ENCODE results near the gene DGAT2.

DGAT2 gene

DNA sequence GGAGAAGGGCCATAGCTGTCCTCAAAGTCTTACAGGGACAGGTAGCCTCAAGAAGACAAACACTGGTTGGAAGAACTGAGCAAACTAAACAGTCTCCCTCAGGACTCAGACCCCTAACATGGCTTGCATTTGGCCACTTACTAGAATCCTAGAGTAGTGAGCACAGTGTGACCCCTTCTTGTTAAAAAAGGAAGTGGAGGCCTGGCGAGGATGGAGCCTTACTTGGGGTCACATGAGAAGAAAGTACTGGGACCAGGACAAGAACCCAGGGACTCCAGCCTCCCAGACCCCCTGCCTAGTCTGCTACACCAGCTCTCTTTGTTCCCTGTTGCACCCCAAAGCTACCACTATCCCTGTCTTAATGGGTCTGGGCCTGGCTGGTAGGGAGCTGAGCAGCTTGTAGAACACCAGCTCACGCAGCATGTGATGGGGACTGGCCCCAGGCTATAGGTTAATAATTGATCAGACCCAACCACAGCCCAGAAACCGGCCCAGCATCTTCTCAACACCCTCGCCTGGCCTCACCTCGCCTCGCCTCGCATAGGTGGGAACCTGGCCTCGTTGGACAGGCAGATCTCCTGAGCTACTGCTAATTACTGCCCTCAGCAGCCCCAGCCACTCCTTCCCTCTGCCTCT, 17.6 kb downstream of the DGAT2 start:
- TF ChIP-seq, protein P1, sequence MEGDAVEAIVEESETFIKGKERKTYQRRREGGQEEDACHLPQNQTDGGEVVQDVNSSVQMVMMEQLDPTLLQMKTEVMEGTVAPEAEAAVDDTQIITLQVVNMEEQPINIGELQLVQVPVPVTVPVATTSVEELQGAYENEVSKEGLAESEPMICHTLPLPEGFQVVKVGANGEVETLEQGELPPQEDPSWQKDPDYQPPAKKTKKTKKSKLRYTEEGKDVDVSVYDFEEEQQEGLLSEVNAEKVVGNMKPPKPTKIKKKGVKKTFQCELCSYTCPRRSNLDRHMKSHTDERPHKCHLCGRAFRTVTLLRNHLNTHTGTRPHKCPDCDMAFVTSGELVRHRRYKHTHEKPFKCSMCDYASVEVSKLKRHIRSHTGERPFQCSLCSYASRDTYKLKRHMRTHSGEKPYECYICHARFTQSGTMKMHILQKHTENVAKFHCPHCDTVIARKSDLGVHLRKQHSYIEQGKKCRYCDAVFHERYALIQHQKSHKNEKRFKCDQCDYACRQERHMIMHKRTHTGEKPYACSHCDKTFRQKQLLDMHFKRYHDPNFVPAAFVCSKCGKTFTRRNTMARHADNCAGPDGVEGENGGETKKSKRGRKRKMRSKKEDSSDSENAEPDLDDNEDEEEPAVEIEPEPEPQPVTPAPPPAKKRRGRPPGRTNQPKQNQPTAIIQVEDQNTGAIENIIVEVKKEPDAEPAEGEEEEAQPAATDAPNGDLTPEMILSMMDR (conservative IDR thresholded peaks at IDR 0.05; ENCODE audit: low read depth, low read length): no peak
- no peak for DNase-seq (ENCODE audit: low read depth)

DNA sequence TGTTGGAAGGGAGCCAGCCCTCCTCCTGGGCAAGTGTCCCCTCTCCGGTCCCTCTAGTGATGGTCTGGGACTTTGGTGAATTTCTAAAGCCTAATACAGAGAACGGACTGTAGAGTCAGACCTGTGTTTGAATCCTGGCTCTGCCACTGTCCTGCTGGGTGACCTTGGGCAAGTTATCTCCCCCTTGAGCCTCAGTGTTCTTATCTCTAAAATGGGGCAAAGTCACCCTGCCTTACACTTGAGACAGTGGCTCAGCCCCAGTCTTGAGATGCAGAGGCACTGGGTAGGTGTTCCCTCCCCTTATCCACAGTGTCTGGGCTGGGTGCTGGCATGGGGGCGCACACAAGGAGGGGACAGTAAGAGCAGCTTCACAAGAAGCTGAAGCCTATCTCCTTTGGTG, 20.9 kb downstream of the DGAT2 start:
- no peak overlapping the region for H3K4me3 ChIP-seq (ENCODE audit: low read depth, low read length)
- no peak for DNase-seq (ENCODE audit: low read depth)
- TF ChIP-seq, protein P1 (conservative IDR thresholded peaks at IDR 0.05; ENCODE audit: low read depth, low read length): no peak

More for the DNA sequence above, 17.6 kb downstream of the DGAT2 start:
- no peak overlapping the region for H3K4me3 ChIP-seq (ENCODE audit: low read depth, low read length)

DNA sequence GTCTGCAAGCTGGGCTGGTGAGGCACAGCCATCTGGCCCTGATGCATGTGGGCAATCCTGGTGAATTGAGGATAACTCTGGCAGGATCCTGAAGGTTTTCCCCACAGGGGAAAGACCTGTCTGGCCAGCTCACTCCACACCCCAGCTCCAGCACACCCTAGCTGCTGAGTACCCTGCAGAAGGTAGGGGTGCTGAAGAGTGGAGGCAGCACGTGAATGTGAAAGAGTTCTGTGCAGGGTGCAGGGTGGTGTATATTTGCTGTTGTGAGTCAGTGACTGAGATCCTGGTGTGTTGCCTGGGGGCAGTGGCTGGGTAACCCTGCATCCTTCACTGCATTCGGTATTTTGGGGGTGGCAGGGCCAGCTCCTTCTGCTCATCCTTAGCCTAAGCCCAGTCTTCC, 22.4 kb downstream of the DGAT2 start:
- TF ChIP-seq, protein P1 (conservative IDR thresholded peaks at IDR 0.05; ENCODE audit: low read depth, low read length): no peak
- DNase-seq (ENCODE audit: low read depth): no peak
- H3K4me3 ChIP-seq (ENCODE audit: low read depth, low read length): no peak overlapping the region

DNA sequence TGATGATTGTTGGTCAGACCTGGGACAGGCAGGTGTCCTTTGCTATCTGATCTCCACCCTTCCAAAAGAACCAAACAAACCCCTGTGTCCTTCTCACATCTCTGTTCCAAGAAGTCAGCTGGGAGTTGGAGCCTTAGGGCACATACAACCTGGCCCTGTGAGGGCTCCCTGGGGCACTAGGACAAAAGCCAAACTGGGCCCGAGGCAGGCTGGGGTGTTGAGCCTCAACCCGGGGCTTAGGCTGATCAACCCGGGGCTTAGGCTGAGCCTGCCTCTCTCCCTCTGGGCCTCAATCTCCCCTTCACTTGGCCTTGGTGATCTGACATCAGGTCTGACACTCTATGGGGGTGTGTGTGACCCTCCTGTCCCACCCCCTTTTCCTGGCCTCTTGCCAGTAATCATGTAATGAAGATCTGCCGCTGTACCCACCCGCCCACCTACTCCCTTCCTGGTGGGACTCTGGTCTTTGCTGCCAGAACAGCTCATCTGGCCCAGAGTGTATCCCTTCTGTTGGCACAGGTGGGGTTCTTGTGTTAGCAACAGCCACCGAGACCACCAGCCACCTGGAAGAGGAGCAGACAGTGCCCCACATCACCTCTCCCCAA, 23.7 kb downstream of the DGAT2 start:
- DNase-seq (ENCODE audit: low read depth): no peak
- TF ChIP-seq, protein P1 (conservative IDR thresholded peaks at IDR 0.05; ENCODE audit: low read depth, low read length): no peak
- H3K4me3 ChIP-seq (ENCODE audit: low read depth, low read length): no peak overlapping the region

DNA sequence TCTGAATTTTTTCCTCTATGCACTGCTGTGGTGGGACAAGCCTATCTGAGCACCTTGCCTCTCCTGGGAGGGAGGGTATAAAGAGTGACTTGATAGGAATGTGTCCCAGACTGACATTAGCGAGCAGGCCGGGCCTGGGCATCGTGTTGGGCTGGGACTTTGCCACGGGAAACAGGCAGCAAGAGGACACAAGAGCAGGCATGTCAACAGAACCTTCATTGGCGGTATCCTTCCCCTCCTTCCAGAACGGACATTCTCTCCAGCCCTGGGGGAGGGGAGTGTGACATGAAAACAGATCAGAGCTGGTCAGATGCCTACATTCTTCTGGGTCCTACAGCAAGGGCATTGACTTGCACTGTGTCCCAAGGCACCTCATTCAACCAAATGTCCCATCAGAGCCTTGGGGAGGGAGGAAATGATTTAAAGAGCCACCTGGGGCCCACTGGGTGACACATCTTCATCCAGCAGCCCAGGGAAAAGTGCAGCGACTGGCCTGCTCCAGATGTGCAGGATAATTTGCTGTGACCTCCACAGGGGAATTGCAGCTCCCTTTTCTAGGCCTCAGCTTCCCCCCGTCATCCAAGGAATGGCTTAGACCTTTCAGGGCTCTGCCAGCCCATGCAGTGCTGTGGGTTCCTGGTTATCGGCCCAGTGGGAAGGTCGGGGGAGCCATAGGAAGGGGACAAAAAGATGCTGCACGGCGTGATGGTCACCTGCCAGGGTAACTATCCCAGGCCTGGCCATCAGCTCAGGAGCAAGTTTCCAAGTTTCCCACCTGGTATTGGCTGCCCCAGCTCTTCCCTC, 24.6 kb downstream of the DGAT2 start:
- TF ChIP-seq, protein P1 (conservative IDR thresholded peaks at IDR 0.05; ENCODE audit: low read depth, low read length): no peak
- no peak for DNase-seq (ENCODE audit: low read depth)
- H3K4me3 ChIP-seq (ENCODE audit: low read depth, low read length): no peak overlapping the region

DNA sequence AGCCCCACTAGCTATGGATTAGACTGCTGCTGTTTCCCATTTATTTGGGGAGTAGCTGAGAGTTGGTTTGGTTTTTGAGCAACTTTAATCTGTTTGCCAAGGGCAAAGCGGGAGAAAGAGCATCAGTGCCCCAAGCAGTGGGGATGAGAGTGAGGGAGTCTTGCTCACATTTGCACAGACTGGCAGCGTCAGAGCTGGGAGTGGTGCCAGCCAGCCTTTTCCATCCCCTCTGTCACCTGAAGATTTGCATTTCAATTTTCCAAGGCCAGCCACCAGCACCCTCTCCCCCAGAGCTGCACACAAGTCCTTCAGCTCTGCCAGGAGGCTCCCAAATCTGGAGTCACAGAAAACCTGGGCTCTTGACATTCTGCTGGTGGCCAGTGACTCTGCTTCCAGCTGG, 25.4 kb downstream of the DGAT2 start:
- TF ChIP-seq, protein P1 (conservative IDR thresholded peaks at IDR 0.05; ENCODE audit: low read depth, low read length): no peak

More for the DNA sequence above, 25.4 kb downstream of the DGAT2 start:
- DNase-seq (ENCODE audit: low read depth): no peak
- H3K4me3 ChIP-seq (ENCODE audit: low read depth, low read length): no peak overlapping the region
